ENCODE measurements around the gene CFAP46.

- TF ChIP-seq POLR2AphosphoS5 (IDR thresholded peaks at IDR 0.05; ENCODE audit: low read length) (no peak), ESRRA (IDR thresholded peaks at IDR 0.05; ENCODE audit: low read length) (no peak), TCF12 (IDR thresholded peaks at IDR 0.05; ENCODE audit: low read depth, low read length) (no peak), POLR2A (IDR thresholded peaks at IDR 0.05; ENCODE audit: low read depth, low read length) (no peak), CTCF (IDR thresholded peaks at IDR 0.05 in 2 of 3, conservative IDR thresholded peaks at IDR 0.05 in 1 of 3; ENCODE audit: control insufficient read depth in 2 of 3, extremely low read depth in 1 of 3, insufficient read depth in 1 of 3, low read depth in 3 of 3, low read length in 3 of 3) (no peak), CHD1 (IDR thresholded peaks at IDR 0.05; ENCODE audit: low read depth, low read length) (no peak), HDAC2 (IDR thresholded peaks at IDR 0.05) (no peak), EZH2 (IDR thresholded peaks at IDR 0.05; ENCODE audit: borderline replicate concordance, control insufficient read depth, low read depth, low read length) (no peak)
These were observed 40.1 kb upstream of the CFAP46 start for GRCh38 chr10:132982301-132982989.
